GM18870 (cell line): Measurements from ENCODE around the gene GNLY.

Experiments used
- ATAC-seq: cut with Tn5 transposase; IDR thresholded peaks from one replicate; pipeline ENCODE4 v1.9.1; 2021; ENCODE audit warnings: moderate library complexity; ENCODE audit not compliant: unreplicated experiment

Gene GNLY

DNA sequence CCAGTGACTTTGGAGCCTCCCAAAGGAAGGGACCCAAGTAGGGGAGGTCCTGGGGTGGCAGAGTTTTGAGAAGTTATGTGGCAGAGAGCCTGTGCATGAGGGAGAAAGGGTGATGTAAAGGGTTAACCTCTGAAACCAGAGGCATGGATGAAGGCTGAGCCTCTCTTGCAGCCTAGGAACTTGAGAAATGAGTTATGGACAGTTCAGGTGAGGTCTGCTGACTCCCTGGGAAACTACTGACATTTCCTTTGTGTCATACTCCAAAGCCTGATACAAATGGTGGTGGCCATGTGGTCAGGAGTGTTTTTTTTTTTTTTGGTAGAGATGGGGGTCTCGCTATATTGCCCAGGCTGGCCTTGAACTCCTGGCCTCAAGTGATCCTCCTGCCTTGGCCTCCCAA is 12.4 kb upstream of the GNLY start:
- no peak for ATAC-seq

DNA sequence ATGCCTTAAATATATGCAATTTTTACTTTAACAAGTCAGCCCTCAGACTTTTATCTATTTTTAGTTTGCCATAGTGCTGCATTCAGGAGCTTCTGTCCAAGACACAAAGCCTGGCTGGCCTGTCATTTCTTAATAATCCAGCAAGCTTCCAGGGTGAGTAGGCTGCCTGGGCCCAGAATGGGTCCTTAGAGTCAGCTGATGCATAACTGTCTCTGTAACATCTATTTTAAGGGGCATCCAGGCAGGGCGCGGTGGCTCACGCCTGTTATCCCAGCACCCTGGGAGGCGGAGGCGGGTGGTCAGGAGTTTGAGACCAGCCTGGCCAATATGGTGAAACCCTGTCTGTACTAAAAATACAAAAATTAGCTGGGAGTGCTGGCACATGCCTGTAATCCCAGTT is 11.8 kb upstream of the GNLY start:
- ATAC-seq, result no peak

DNA sequence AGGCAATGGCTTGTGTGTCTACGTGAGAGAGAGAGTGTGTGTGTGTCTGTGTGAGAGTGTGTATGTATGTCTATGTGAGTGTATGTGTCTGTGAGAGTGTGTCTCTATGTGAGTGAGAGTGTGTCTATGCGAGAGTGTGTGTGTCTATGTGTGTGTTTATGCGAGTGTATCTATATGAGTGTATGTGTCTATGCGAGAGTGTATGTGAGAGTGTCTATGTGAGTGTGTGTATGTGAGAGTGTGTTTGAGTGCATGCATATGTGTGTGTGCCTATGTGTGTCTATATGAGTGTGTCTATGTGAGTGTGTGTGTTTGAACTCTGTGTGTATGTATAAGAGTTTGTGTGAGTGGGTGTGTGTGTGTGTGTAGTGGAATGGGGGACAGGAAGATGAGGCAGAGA is 9.8 kb upstream of the GNLY start:
- ATAC-seq, result no peak

DNA sequence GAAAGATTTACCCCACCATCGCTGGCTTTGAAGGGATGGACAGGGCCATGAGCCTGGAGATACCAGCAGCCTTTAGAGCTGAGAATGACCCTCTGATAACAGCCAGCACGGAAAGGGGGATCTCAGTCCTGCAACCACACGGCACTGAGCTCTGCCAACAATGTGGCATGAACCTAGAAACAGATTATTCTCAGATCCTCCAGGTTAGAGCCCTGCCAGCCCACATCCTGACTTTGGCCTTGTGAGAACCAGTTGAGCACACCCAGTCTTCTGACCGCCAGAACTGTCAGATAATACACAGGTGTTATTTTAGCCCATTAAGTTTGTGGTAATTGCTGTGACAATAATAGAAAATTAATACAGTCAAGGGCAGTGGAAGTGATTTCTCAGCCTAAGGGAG is 9.4 kb upstream of the GNLY start:
- ATAC-seq, result no peak

DNA sequence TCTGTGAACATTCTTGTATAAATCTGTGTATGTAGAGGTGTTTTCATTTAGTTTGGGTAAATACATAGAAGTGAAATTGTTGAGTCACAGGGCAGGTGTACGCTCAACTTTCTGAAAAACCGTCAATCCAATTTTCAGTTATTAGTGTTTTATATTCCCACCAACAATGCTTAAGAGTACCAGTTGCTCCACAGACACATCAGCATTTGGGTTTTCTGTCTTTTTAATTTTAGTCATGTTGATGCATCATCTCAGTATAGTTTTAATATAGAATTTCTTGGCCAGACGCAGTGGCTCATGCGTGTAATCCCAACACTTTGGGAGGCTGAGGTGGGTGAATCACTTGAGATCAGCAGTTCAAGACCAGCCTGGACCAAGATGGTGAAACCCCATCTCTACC is 3.2 kb upstream of the GNLY start:
- ATAC-seq, result no peak

DNA sequence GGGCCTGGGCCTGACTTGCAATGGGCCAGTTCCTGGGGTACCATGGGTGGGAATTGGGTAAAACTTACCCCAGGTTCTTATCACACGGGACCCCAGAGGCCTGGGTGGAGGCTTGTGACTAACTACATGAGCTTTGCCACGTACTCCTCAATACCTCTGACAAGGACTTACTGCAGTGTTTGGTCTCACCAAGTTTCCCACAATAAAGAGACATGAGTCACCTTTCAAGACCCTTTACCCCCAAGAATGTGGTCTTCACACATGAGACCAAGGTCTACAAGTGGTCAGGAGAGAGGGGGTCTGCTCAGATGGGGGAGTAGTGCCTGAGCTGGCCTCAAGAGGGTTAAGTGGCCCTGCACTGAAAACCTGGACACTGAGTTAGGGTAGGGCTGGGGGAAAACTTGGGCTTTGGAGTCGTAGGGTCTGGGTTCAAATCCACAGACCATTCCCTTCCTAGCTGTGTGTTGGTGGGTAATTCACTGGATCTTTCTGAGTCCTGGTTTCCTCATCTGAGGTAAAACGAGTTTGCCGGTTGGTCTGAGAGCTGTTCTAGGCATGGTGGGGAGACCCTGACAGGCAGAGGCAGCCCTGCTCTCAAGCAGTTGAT is 2.0 kb upstream of the GNLY start:
- no peak for ATAC-seq

DNA sequence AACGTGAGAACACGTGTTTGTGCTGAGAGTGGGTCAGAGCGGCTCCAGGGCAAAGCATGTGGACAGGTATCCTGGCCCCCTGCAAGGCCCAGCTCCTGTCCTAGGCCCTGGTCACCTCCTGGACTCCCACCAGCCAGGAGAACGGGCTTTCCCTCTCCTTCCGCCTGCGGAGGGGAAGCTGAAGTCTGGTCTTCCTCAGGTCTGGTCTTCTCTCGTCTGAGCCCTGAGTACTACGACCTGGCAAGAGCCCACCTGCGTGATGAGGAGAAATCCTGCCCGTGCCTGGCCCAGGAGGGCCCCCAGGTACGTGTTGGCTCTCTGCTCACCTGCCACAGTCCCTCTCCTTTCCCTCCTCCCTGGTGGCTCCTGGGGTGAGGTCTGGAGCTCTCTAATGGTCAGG is 963 bp downstream of the GNLY start:
- ATAC-seq, result no peak

DNA sequence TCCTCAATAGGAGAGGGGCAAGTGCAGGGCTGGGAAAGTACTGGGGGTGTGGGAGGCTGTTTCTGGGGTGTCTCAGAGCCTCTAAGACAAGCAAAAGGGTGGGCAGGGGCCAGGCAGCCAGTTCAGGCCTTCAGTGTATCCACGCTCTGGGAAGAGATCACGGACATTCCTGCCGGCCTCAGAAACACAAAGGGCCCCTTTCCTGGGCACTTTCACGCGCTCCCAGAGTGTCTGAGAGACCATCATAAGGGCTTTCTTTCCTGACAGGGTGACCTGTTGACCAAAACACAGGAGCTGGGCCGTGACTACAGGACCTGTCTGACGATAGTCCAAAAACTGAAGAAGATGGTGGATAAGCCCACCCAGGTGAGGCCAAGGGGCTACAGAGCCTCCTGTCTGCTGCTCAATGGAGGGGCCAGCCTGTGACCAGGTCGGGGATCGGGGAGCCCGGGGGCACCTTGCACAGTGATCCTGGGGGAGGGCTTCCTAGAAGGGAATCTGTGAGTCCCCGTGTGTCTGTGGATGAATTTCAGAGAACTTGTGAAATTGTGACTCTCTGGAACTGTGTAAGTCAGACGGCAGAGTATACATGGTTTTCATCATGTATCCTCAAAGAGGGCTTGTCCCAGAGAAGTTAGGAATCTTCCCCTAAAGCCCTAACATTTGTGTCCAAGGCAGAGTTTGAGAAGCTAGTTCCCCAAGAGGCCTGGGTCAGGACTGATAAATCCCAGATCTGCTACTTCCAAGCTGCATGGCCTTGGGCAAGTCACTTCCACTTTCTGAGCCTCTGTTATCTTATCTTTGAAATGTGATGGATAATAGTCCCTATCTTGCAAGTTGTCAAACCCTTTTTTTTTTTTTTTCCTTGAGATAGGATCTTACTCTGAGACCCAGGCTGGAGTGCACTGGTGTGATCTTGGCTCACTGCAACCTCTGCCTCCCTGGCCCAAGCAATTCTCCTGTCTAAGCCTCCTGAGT is 1.8 kb downstream of the GNLY start:
- ATAC-seq, result no peak

DNA sequence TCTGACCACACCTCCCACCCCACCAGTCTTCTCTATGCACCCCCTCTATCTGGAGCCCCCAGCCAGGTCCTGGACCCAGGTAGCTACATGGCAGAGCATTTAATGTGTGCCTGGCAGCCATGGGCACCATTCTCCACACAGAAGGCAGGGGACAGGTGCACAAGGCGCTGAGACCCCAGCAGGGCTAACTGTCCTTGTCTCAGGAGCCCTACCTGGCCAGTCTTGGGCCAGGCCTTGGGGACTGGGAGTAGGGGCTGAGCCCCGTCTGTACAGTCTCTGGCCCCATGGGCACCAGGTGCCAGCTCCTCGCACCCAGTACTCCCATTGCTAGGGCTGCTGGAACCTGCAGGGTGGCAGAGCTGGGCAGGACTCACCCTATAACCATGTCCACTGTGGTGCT is 2.9 kb downstream of the GNLY start:
- no peak for ATAC-seq

DNA sequence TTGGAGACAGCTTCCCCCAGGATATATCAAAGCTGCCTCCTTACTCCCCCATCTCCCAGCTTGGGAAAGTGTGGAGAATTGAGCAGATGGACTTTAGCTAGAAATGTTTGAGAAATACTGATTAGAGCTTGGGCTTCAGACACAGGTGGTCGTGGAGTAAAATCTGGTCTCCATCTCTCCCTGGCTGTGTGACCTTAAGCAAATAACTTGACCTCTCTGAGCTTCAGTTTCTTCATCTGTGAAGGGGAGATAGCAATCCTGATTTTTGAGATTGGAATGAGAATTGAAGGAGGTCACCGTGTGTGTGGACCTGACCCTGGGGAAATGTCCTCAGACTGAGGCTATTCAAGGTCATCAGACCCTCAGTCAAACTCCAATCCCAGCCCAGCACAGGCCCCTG is 3.6 kb downstream of the GNLY start:
- ATAC-seq, result no peak

DNA sequence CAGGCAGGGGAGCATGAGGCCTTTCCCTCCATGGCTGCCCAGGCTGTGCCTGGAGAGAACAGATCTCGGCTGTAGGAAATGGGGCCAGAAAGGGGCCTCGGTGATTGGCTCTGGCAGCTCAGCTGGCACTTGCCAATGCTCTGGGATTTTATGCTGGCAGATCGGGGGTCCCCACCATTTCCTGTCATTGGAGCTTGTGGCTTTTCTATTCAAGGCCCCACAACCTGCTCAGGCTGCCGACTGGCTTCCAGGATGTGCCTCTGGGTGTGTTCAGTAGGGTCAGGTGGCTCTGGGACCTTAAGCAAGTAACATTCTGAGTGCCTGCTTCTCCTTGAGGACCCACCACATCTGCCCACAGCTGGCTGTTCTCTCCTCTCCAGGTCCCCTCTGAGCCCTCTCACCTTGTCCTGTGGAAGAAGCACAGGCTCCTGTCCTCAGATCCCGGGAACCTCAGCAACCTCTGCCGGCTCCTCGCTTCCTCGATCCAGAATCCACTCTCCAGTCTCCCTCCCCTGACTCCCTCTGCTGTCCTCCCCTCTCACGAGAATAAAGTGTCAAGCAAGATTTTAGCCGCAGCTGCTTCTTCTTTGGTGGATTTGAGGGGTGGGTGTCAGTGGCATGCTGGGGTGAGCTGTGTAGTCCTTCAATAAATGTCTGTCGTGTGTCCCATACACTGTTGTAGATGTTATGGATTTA is 4.2 kb downstream of the GNLY start:
- no peak for ATAC-seq

DNA sequence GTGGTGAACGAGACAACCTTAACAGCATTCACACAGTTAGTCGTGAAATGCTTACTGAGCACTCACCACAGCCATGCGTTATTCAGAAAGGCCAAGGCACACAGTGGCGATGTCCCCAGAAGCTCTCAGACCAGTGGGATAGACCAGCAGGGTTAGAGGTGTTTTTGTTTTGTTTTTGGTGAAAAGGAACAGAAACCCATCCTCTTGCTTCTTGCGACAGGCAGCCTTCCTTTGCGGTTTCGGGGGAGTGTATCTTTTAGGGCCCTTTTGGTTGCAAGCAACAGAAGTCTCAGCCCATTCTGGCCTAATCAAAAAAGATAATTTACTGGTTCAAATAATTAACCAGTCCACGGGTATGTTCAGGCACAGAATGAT is 4.7 kb downstream of the GNLY start:
- no peak for ATAC-seq

DNA sequence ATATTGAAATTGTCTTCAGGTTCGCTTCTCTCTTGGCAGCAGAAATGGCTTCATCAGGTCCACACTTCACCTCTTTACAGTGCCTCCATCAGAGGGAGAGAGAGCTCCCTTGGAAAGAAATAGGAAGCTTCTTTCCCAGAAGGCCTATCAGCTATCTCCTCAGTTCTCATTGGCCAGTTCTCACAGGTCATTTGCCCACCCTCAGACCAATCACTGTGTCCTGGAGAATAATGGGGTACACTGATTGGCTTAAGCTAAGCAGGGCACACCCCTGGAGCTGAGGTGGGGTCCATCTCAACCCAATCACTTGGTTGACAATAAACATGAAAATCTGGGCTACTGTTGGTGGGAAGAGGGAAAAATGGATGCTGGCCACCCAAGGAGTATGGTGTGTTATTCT is 5.2 kb downstream of the GNLY start:
- ATAC-seq, result no peak

DNA sequence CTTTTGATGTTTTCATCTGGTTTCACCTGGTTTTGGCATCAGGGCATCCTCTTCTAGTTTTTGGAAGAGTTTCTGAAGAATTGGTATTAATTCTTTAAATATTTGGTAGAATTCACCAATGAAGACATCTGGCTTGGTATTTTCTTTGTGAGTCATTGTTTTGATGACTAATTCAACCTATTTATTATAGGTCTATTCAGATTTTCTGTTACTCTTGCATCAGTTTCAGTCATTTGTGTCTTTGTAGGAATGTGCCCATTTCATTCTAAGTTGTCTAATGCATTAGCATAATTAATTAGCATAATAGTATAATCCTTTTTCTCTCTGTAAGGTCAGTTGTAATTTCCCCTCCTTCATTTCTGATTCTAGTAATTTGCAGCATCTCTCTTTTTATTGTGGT is 8.0 kb downstream of the GNLY start:
- no peak for ATAC-seq

DNA sequence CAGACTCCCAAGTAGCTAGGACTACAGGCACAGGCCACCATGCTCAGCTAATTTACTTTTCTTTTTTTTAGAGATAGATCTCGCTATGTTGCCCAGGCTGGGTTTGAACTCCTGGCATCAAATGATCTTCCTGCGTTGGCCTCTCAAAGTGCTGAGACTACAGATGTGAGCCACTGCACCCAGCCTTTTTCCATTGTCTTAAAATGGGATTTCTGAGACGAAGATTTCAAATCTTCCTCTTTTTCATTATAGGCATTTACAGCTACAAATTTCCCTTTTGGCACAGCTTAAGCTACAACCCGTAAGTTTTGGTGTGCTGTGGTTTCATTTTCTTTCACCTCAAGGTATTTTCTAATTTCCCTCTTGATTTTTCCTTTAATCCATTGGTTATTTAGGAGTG is 8.6 kb downstream of the GNLY start:
- no peak for ATAC-seq

DNA sequence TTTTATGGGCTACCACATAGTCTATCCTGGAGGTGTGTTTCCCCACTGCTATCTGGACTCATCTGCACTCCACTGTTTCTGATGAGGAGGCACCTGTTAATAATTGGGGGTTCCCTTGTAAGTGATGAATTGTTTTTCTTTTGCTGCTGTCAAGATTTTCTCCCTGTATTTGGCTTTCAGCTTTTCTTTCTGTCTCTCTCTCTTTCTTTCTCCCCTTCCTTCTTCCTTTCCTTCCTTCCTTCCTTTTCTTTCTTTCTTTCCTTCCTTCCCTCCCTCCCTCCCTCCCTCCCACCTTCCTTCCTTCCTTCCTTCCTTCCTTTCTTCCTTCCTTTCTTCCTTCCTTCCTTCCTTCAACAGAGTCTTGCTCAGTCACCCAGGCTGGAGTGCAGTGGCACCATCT is 9.2 kb downstream of the GNLY start:
- ATAC-seq, result no peak

DNA sequence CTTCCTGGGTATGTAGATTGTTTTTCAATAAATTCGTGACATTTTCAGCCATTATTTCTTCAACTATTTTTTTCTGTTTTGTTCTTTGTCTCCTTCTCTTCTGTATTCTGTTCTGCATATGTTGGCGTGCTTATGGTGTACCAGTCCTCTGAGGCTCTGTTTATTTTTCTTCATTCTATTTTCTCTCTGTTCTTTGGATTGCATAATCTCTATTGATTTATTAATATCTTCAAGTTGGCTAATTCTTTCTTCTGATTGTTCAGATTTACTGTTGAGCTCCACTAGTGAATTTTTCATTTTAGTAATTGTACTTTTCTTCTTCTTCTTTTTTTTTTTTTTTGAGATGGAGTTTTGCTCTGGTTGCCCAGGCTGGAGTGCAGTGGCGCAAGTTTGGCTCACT is 9.9 kb downstream of the GNLY start:
- no peak for ATAC-seq

DNA sequence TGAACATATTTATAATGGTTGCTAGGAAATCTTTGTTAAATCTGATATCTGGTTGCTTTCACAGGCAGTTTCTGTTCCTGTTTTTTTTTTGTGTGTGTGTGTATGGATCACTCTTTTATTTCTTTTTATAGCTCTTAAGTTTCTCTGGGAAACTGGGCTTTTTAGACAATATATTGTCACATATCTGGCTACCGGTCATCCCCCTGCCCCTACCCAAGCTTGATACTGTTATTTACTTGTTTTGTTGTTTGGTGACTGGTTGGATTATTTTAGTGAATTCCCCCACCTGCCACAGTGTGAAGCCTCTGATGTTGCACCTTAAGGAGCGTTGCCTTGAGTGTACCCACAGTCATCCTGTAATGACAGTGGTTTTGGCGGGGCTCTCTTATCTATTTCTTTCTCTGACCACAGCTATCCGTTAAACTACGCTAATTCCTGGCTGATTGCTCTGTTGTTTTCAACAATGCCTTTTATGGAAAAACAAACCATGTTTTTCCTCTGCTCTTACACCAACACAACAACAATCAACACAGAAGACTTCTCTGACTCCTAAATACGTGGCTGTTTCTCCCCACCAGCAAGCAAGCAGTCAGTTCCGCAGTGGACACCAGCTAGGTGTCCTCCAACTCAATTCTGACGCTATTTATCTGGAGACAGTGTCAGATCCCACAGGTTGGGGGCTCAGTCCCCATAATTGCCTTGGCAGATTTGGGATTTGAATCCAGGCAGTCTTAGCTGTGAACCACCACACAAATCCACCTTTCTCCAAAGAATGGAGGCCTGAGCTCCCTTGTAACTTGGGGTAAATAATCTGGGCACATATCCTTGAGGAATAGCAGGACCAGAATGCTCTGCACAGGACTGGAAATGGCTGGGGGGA is 10.9 kb downstream of the GNLY start:
- ATAC-seq, result no peak

DNA sequence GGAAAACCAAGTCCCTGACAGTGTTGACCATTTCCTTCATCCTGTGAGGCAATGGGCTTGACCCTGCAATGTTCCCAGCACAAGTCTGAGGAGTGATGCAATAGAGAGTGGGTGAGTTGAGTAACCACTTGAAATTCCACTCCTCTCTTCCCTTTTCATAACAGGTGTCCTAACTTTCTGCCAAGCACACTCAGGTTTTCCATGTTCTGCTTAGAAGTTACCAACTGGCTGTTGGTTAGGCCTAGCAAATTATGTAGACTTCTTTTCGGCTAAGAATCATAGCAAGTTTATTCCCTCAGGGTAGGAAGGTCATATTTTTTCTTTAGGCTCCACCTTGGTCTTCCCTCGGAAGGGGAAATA is 11.5 kb downstream of the GNLY start:
- no peak for ATAC-seq

DNA sequence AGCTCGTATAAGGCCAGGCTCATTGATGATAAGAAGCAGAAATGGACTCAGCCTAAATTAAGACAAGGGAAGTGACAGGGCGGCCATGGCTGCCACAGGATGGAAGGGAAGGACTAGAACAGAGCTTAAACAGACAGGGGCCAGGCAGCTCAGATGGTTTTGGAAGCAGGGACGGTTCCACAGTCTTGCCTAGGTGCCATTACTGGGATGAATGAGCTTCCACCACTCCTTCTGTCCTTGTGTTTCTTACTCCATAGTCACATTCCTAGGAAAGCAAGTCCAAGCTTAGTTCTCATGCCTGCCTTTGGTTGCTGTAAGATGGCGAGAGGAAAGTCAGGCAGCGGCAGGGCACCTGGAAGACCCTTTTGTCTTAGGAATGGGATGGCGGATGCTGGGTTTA is 11.9 kb downstream of the GNLY start:
- no peak for ATAC-seq

DNA sequence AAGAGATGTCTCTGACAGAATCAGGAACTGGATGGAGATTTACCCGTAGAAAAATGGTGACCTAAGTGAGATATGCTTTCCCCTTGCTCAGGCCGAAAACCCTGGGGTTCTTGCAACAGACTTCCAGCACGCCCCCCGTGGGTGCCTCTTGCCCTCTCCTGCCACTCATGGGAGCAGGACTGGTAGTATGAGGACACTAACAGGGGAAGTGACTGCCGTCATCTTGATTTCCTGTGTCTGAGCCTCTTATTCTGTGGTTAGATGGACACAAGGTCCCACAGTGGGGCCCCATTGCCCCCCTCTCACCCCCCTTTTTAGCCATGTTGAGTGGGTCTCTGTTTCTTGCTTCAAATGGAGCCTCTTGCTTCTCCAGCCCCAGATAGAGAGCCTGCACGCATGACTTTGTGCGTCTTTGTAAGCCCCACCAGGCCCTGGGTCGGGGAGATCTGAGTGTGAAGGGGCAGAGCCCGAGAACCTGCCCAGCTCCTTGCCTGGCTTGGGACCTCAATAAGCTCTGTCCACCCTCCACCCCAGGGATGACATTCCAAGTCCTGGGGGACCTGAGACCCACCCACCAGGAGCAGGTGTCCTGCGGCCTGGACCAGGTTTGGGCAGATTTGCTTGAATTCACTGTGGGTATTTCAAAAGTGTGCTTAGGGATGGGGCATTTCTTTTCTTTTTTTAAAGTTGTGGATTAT is 12.6 kb downstream of the GNLY start:
- no peak for ATAC-seq
